ENCODE results near the gene NELL2. TPM values are rescaled to one million over a fixed set of nuclear protein-coding genes. Genes with fewer than 3 reads are reported as not detected.

NELL2 gene
- total RNA-seq, 2 experiments from 2014 or later = 10.1 to 10.5 TPM

DNA sequence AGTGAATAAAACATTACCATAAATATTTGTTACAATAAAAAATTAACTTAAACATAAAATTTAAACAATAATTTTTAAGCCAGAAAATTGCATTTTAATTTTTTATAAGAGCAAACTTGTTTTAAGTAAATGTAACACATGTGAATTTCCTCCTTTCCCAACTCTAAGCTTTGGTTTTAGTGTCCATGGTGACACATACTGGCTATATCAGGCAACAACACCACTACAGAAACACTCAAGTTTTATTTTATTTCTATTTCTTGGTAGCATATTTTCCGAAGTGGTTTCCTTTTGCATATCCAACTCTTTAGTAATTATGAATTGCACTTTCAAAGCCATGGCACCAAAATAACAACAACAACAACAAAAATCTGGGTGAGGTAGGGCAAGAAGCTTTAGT, 2.2 kb downstream of the NELL2 start:
- Mint-ChIP-seq H3K36me3 (ENCODE audit: low read depth) (no peaks in the 10 kb centered on the region), H3K9me3 (no peaks in the 10 kb centered on the region), H3K27ac (no peak overlapping the region), H3K4me1 (peaks cover 34% of the 10 kb centered on the region), H3K27me3 (peaks cover 16% of the 10 kb centered on the region), H3K4me3 (peak overlapping the region; percentile 82)
- CTCF ChIA-PET = interaction anchor here (1.6 to 5.6 kb wide), 2 partner anchors 62 to 99 kb away, joined by 14 to 58 read pairs; no protein-coding TSS in a partner anchor
- no peak for DNase-seq
- POLR2A ChIA-PET = interaction anchor here (0.9 kb wide), 1 partner anchor 12 kb away, joined by 3 read pairs; no protein-coding TSS in a partner anchor

- Mint-ChIP-seq H3K4me3 (no peak overlapping the region), H3K9me3 (peaks cover 8% of the 10 kb centered on the region), H3K27me3 (peaks cover 5% of the 10 kb centered on the region), H3K27ac (no peak overlapping the region), H3K36me3 (ENCODE audit: low read depth) (peaks cover 6% of the 10 kb centered on the region), H3K4me1 (peaks cover 17% of the 10 kb centered on the region)
- POLR2A ChIA-PET = interaction anchor here (0.7 kb wide), 1 partner anchor 13 kb away, joined by 3 read pairs; no protein-coding TSS in a partner anchor
- no peak for DNase-seq
- CTCF ChIA-PET = no interaction called here
Observed at GRCh38 chr12:44869503-44869902, 6.6 kb downstream of the NELL2 start.

- Mint-ChIP-seq H3K27ac (no peak overlapping the region), H3K4me3 (no peak overlapping the region), H3K27me3 (no peaks in the 10 kb centered on the region), H3K9me3 (peaks cover 27% of the 10 kb centered on the region), H3K36me3 (ENCODE audit: low read depth) (peaks cover 23% of the 10 kb centered on the region), H3K4me1 (peaks cover 6% of the 10 kb centered on the region)
- no peak for DNase-seq
- POLR2A ChIA-PET = interaction anchor here (2.0 kb wide), 1 partner anchor 16 kb away, joined by 8 read pairs; no protein-coding TSS in a partner anchor
- CTCF ChIA-PET = no interaction called here
Observed at GRCh38 chr12:44863867-44864266, 12.2 kb downstream of the NELL2 start.

GRCh38 chr12:44859998-44860689, 16.0 kb downstream of the NELL2 start:
- H3K36me3 Mint-ChIP-seq (ENCODE audit: low read depth) = peaks cover 17% of the 10 kb centered on the region
- H3K27me3 Mint-ChIP-seq = no peaks in the 10 kb centered on the region
- H3K9me3 Mint-ChIP-seq = peaks cover 20% of the 10 kb centered on the region
- ChIA-PET POLR2A (interaction anchor here (1.5 kb wide), 1 partner anchor 16 kb away, joined by 3 read pairs; the partner anchor contains the start of gene NELL2), CTCF (no interaction called here)
- H3K4me1 Mint-ChIP-seq = peaks cover 20% of the 10 kb centered on the region
- H3K4me3 Mint-ChIP-seq = no peak overlapping the region
- H3K27ac Mint-ChIP-seq = no peak overlapping the region
- no peak for DNase-seq

GRCh38 chr12:44858226-44858855, 17.8 kb downstream of the NELL2 start:
- Mint-ChIP-seq H3K4me3 (no peak overlapping the region), H3K27ac (no peak overlapping the region), H3K36me3 (ENCODE audit: low read depth) (peaks cover 12% of the 10 kb centered on the region), H3K27me3 (no peaks in the 10 kb centered on the region), H3K9me3 (peaks cover 11% of the 10 kb centered on the region), H3K4me1 (peaks cover 21% of the 10 kb centered on the region)
- CTCF ChIA-PET = no interaction called here
- POLR2A ChIA-PET = no interaction called here
- DNase-seq = no peak

- Mint-ChIP-seq H3K9me3 (no peaks in the 10 kb centered on the region), H3K4me1 (peaks cover 52% of the 10 kb centered on the region), H3K27ac (no peak overlapping the region), H3K27me3 (no peaks in the 10 kb centered on the region), H3K36me3 (ENCODE audit: low read depth) (no peaks in the 10 kb centered on the region), H3K4me3 (no peak overlapping the region)
- POLR2A ChIA-PET = interaction anchor here (1.2 kb wide), 1 partner anchor 23 kb away, joined by 3 read pairs; no protein-coding TSS in a partner anchor
- no peak for DNase-seq
- CTCF ChIA-PET = interaction anchor here (0.8 to 1.6 kb wide), 2 partner anchors 23 to 77 kb away, joined by 3 read pairs; no protein-coding TSS in a partner anchor
Observed at GRCh38 chr12:44852483-44852882, 23.6 kb downstream of the NELL2 start.

DNA sequence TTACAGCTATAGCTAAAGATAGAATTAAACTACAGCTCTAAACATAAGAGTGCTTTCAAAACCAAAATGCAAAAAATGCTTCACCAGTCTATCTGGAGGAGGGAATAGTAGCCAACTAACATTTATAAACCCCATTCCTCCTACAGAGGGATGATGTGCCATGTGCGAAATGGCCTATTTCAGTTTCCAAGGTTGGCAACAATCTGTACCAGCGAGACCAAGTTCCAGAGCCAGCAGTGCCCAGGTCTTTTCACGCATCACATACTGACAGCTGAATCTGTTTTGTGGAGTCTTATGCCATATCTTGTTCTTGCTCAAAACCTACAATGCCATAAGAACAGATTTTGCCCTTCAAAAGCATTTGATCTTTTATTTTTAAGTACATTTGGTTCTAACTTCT, 24.5 kb downstream of the NELL2 start:
- Mint-ChIP-seq H3K27ac (no peak overlapping the region), H3K4me1 (peaks cover 58% of the 10 kb centered on the region), H3K36me3 (ENCODE audit: low read depth) (no peaks in the 10 kb centered on the region), H3K9me3 (no peaks in the 10 kb centered on the region), H3K27me3 (no peaks in the 10 kb centered on the region), H3K4me3 (no peak overlapping the region)
- ChIA-PET POLR2A (interaction anchor here (1.2 kb wide), 1 partner anchor 24 kb away, joined by 3 read pairs; no protein-coding TSS in a partner anchor), CTCF (interaction anchor here (0.8 kb wide), 1 partner anchor 24 kb away, joined by 3 read pairs; no protein-coding TSS in a partner anchor)
- DNase-seq = no peak

DNA sequence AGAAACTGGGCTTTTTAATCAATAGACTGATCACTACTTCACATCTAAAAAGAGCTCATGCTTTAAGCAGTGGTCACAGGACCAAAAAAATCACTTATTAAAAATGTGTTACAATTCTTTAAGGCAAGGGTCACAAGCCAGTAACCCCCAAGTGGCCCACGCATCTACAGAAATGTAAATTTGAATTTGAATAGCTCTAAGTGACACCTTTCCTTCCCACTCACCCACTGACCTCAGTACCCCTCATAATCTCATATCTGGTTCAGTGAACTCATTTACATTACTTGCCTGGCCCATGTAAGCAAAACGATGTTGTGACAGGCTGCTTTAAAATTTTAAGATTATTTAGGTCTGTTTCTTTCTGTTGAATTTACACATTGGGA, 27.4 kb downstream of the NELL2 start:
- POLR2A ChIA-PET = interaction anchor here (0.6 to 2.8 kb wide), 5 partner anchors 11 to 881 kb away, joined by 3 to 8 read pairs (median 4); partner anchors contain the start of gene ARID2
- CTCF ChIA-PET = no interaction called here
- H3K9me3 Mint-ChIP-seq = no peaks in the 10 kb centered on the region
- peak overlapping the region; percentile 98 for H3K27ac Mint-ChIP-seq
- H3K4me1 Mint-ChIP-seq = peaks cover 67% of the 10 kb centered on the region
- peak overlapping the region; percentile 55 for H3K4me3 Mint-ChIP-seq
- DNase-seq = no peak
- H3K27me3 Mint-ChIP-seq = no peaks in the 10 kb centered on the region
- peaks cover 2% of the 10 kb centered on the region for H3K36me3 Mint-ChIP-seq (ENCODE audit: low read depth)

GRCh38 chr12:44847888-44848702, 28.0 kb downstream of the NELL2 start:
- H3K4me1 Mint-ChIP-seq = peaks cover 70% of the 10 kb centered on the region

GRCh38 chr12:44847403-44847802, 28.7 kb downstream of the NELL2 start:
- Mint-ChIP-seq H3K36me3 (ENCODE audit: low read depth) (peaks cover 2% of the 10 kb centered on the region), H3K27me3 (no peaks in the 10 kb centered on the region), H3K4me3 (peak overlapping the region; percentile 55), H3K4me1 (peaks cover 70% of the 10 kb centered on the region), H3K9me3 (no peaks in the 10 kb centered on the region), H3K27ac (peak overlapping the region; percentile 98)
- DNase-seq = no peak
- CTCF ChIA-PET = no interaction called here
- POLR2A ChIA-PET = interaction anchor here (1.1 to 2.8 kb wide), 7 partner anchors 12 to 882 kb away, joined by 3 to 8 read pairs (median 6); partner anchors contain the start of gene ARID2

More at GRCh38 chr12:44847888-44848702, 28.0 kb downstream of the NELL2 start:
- peak; percentile 78 for DNase-seq
- H3K4me3 Mint-ChIP-seq = peak overlapping the region; percentile 55
- H3K9me3 Mint-ChIP-seq = no peaks in the 10 kb centered on the region
- peak overlapping the region; percentile 98 for H3K27ac Mint-ChIP-seq
- ChIA-PET POLR2A (interaction anchor here (0.6 to 2.8 kb wide), 7 partner anchors 11 to 881 kb away, joined by 3 to 8 read pairs (median 4); partner anchors contain the start of gene ARID2), CTCF (no interaction called here)
- peaks cover 2% of the 10 kb centered on the region for H3K36me3 Mint-ChIP-seq (ENCODE audit: low read depth)
- no peaks in the 10 kb centered on the region for H3K27me3 Mint-ChIP-seq

DNA sequence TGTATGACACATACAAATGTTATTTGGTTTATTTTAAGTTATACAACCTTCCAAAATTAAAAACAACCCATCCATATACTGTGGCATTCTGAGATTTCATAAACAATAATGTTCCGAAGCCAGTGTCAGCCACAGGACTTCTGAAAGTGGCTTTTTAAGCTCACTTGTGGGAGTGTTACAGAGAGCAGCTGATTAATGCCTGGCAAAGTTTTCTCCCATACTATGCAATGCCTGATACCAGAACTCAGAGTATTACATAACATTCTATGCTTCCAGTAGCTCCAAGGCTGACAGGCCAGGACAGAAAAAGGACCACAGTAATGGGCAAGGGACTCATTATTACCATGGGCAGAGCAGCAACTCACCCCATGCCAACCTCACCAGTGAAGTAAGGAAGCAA, 29.3 kb downstream of the NELL2 start:
- POLR2A ChIA-PET = interaction anchor here (1.1 to 2.8 kb wide), 4 partner anchors 11 to 29 kb away, joined by 5 to 8 read pairs (median 6); no protein-coding TSS in a partner anchor
- DNase-seq = no peak
- no peak overlapping the region for H3K4me3 Mint-ChIP-seq
- peaks cover 65% of the 10 kb centered on the region for H3K4me1 Mint-ChIP-seq
- peaks cover 2% of the 10 kb centered on the region for H3K36me3 Mint-ChIP-seq (ENCODE audit: low read depth)
- H3K9me3 Mint-ChIP-seq = no peaks in the 10 kb centered on the region
- peak overlapping the region; percentile 65 for H3K27ac Mint-ChIP-seq
- H3K27me3 Mint-ChIP-seq = no peaks in the 10 kb centered on the region
- CTCF ChIA-PET = interaction anchor here (1.0 kb wide), 1 partner anchor 102 kb away, joined by 3 read pairs; no protein-coding TSS in a partner anchor

DNA sequence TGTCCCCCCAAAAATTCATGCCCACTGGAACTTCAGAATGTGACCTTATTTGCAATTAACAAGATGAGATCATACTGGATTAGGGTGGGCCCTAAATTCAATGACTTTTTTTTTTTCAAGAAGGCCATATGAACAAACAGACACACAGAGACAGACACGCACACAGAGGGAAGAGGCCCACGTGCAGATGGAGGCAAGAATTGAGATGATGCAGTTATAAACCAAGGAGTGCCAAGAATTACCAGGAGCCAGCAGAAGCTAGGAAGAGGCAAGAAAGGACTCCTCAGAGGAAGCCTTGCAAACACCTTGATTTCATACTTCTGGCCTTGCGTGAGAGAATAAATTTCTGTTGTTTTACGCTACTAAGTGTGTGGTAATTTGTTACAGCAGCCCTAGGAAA, 33.4 kb downstream of the NELL2 start:
- CTCF ChIA-PET = no interaction called here
- Mint-ChIP-seq H3K4me1 (peaks cover 48% of the 10 kb centered on the region), H3K4me3 (no peak overlapping the region), H3K36me3 (ENCODE audit: low read depth) (peaks cover 2% of the 10 kb centered on the region), H3K27me3 (no peaks in the 10 kb centered on the region), H3K9me3 (no peaks in the 10 kb centered on the region), H3K27ac (peak overlapping the region; percentile 19)
- no peak for DNase-seq
- POLR2A ChIA-PET = interaction anchor here (1.3 kb wide), 1 partner anchor 15 kb away, joined by 3 read pairs; no protein-coding TSS in a partner anchor
